GM18505 (cell line): Measurements from ENCODE around the gene TMEM156.
A peak's percentile ranks its signal among the peaks of the same experiment; 100 is the strongest.
"Not testable (repeated sequence)": the region's sequence is repeated elsewhere in the genome, so short reads cannot be mapped to it uniquely, and the experiment has no call there.

ENCODE experiments used
- ATAC-seq: cut with Tn5 transposase; IDR thresholded peaks from one replicate; pipeline ENCODE4 v1.9.1; 2021; ENCODE audit not compliant: unreplicated experiment
- POLR2A ChIP-seq: IDR thresholded peaks from 4 replicates; pipeline ENCODE4 v1.6.1; 2011; ENCODE audit warnings: borderline replicate concordance; ENCODE audit not compliant: insufficient read depth, insufficient read length; ENCODE audit errors: extremely low read depth

The TMEM156 gene

GRCh38 chr4:38950159-38950558 is 82.0 kb downstream of the TMEM156 start:
- no peak for ATAC-seq
- no peak for TF ChIP-seq POLR2A

GRCh38 chr4:38949411-38950051 is 82.7 kb downstream of the TMEM156 start:
- no peak for TF ChIP-seq POLR2A
- ATAC-seq, result no peak

GRCh38 chr4:38948551-38948950 is 83.7 kb downstream of the TMEM156 start:
- no peak for TF ChIP-seq POLR2A
- no peak for ATAC-seq

GRCh38 chr4:38946919-38947318 is 85.3 kb downstream of the TMEM156 start:
- TF ChIP-seq POLR2A, result no peak
- no peak for ATAC-seq

- TF ChIP-seq POLR2A, result no peak
- no peak for ATAC-seq
Observed at GRCh38 chr4:38944440-38944839, 87.8 kb downstream of the TMEM156 start.

- ATAC-seq, result no peak
- TF ChIP-seq POLR2A, result no peak
Observed at GRCh38 chr4:38943343-38943742, 88.9 kb downstream of the TMEM156 start.

- not testable (repeated sequence) for ATAC-seq
Observed at GRCh38 chr4:38941906-38942305, 90.3 kb downstream of the TMEM156 start.

- no peak for TF ChIP-seq POLR2A
- no peak for ATAC-seq
Observed at GRCh38 chr4:38940476-38940875, 91.7 kb downstream of the TMEM156 start.

- TF ChIP-seq POLR2A, result no peak
- peak; percentile 89 for ATAC-seq
Observed at GRCh38 chr4:38939165-38939564, 93.0 kb downstream of the TMEM156 start.

- ATAC-seq, result no peak
- no peak for TF ChIP-seq POLR2A
Observed at GRCh38 chr4:38935391-38936073, 96.7 kb downstream of the TMEM156 start.

GRCh38 chr4:38931125-38931524 is 101.1 kb downstream of the TMEM156 start:
- TF ChIP-seq POLR2A, result no peak
- no peak for ATAC-seq

GRCh38 chr4:38930707-38931106 is 101.5 kb downstream of the TMEM156 start:
- no peak for TF ChIP-seq POLR2A
- no peak for ATAC-seq

GRCh38 chr4:38930204-38930603 is 102.0 kb downstream of the TMEM156 start:
- no peak for TF ChIP-seq POLR2A
- peak; percentile 74 for ATAC-seq

GRCh38 chr4:38928974-38929373 is 103.2 kb downstream of the TMEM156 start:
- no peak for ATAC-seq
- TF ChIP-seq POLR2A, result no peak
